Gastroesophageal sphincter (tissue), 4 donors: ENCODE data around the gene LPIN1. TPM values are rescaled to one million over a fixed set of nuclear protein-coding genes. Genes with fewer than 3 reads are reported as not detected.

Source experiments
- ATAC-seq: fragments of 150-250 bp; one replicate; pipeline ENCODE4 v1.9.1; 2016; ENCODE audit warnings: mild to moderate bottlenecking, moderate library complexity
- H3K27ac ChIP-seq, 4 donors: fragments of 200-600 bp; sonication (generic) in 3 of 4; 1 replicate in 3 of 4; 2 replicates in 1 of 4; pipeline ENCODE4 v1.5.1; 2016 to 2019
- H3K27me3 ChIP-seq: fragments of 200-600 bp; sonication (generic); one replicate; pipeline ENCODE4 v1.5.1; 2019
- H3K36me3 ChIP-seq, 2 donors: fragments of 200-600 bp; sonication (generic); one replicate each; pipeline ENCODE4 v1.5.1; 2019; ENCODE audit warnings: control low read depth in 1 of 2
- H3K4me1 ChIP-seq, 3 donors: fragments of 200-600 bp; sonication (generic); 1 replicate in 2 of 3; 2 replicates in 1 of 3; pipeline ENCODE4 v1.5.1; 2016 to 2019; ENCODE audit warnings: control low read depth in 2 of 3
- H3K4me3 ChIP-seq, 2 donors: fragments of 200-600 bp; sonication (generic); one replicate each; pipeline ENCODE4 v1.5.1; 2019; ENCODE audit warnings: mild to moderate bottlenecking in 1 of 2, moderate library complexity in 1 of 2
- H3K9me3 ChIP-seq, 3 donors: fragments of 200-600 bp; sonication (generic); one replicate each; pipeline ENCODE4 v1.5.1; 2017 to 2019; ENCODE audit warnings: control low read depth in 2 of 3
- CTCF ChIP-seq, 4 experiments: fragments of 200-600 bp in 2 of 4; fragments of 450-650 bp in 2 of 4; sonication (generic) in 1 of 4; IDR thresholded peaks; one replicate each; pipeline ENCODE4 v1.5.1; 2017 to 2019; ENCODE audit warnings: antibody characterized with exemption in 4 of 4, mild to moderate bottlenecking in 2 of 4, moderate library complexity in 2 of 4
- EP300 ChIP-seq: sonication (generic); formaldehyde crosslinking; IDR thresholded peaks from one replicate; pipeline ENCODE4 v1.6.1; 2017; ENCODE audit warnings: antibody characterized with exemption, mild to moderate bottlenecking
- POLR2A ChIP-seq, 2 donors: fragments of 450-650 bp; IDR thresholded peaks; one replicate each; pipeline ENCODE4 v1.6.1; 2017; ENCODE audit warnings: antibody characterized with exemption in 2 of 2, mild to moderate bottlenecking in 2 of 2, moderate library complexity in 1 of 2
- POLR2AphosphoS5 ChIP-seq: sonication (generic); formaldehyde crosslinking; IDR thresholded peaks from one replicate; pipeline ENCODE4 v1.6.1; 2017; ENCODE audit warnings: antibody characterized with exemption
- WGBS, 2 donors: methylation state at CpG; one replicate each; pipeline ENCODE4 v1.1.5; 2018; ENCODE audit warnings: low coverage in 1 of 2; 5-methylcytosine and 5-hydroxymethylcytosine counted together
- total RNA-seq, 4 donors: library from RNA; depleted of rRNA; stranded (reverse); fragments of >200 nt; gene quantifications; one replicate each; pipeline ENCODE4 v1.1.0, GENCODE V29; 2016

The LPIN1 gene
- total RNA-seq, 4 donors from 2014 or later, result 47.3 to 70.1 (median 50.0) TPM

- no peak overlapping the region for H3K27ac ChIP-seq
- H3K9me3 ChIP-seq, result no peaks in the 10 kb centered on the region
- peaks cover 4 to 69% of the 10 kb centered on the region in 2 donors for H3K36me3 ChIP-seq
- no peak overlapping the region for H3K4me3 ChIP-seq
- ATAC-seq, result no peak
- peaks cover 0 to 9% (median 1%) of the 10 kb centered on the region in 3 donors for H3K4me1 ChIP-seq
- WGBS, 2 donors, result 75 to 86% methylated on average over 7 of the region's 7 CpGs
- no peaks in the 10 kb centered on the region for H3K27me3 ChIP-seq
- TF ChIP-seq POLR2A (IDR thresholded peaks at IDR 0.05) (no peak), POLR2AphosphoS5 (no peak), EP300 (no peak), CTCF (IDR thresholded peaks at IDR 0.05) (no peak)
These were observed 27.5 kb downstream of the LPIN1 start for GRCh38 chr2:11773747-11774525.

- Histone ChIP-seq H3K4me3 (no peak overlapping the region), H3K27me3 (no peaks in the 10 kb centered on the region), H3K9me3 (no peaks in the 10 kb centered on the region), H3K36me3 (peaks cover 4 to 65% of the 10 kb centered on the region in 2 donors), H3K27ac (no peak overlapping the region), H3K4me1 (peaks cover 0 to 15% (median 6%) of the 10 kb centered on the region in 3 donors)
- no peak for ATAC-seq
- TF ChIP-seq POLR2A (IDR thresholded peaks at IDR 0.05), result no peak
- no peak for TF ChIP-seq CTCF (IDR thresholded peaks at IDR 0.05)
- no peak for TF ChIP-seq POLR2AphosphoS5
- TF ChIP-seq EP300, result no peak
- 82 to 88% methylated on average over 2 to 6 of the region's 7 CpGs for WGBS, 2 donors
These were observed 28.2 kb downstream of the LPIN1 start for GRCh38 chr2:11774600-11774999.

- Histone ChIP-seq H3K4me3 (no peak overlapping the region), H3K27ac (no peak overlapping the region), H3K27me3 (no peaks in the 10 kb centered on the region), H3K9me3 (no peaks in the 10 kb centered on the region), H3K36me3 (peaks cover 4 to 65% of the 10 kb centered on the region in 2 donors), H3K4me1 (peaks cover 0 to 15% (median 6%) of the 10 kb centered on the region in 3 donors)
- WGBS, 2 donors, result 48 to 49% methylated on average over 4 of the region's 4 CpGs
- ATAC-seq, result no peak
- no peak for TF ChIP-seq POLR2A (IDR thresholded peaks at IDR 0.05)
- TF ChIP-seq EP300, result no peak
- TF ChIP-seq CTCF (IDR thresholded peaks at IDR 0.05), result no peak
- no peak for TF ChIP-seq POLR2AphosphoS5
These were observed 29.0 kb downstream of the LPIN1 start for GRCh38 chr2:11775384-11775783.

GRCh38 chr2:11777066-11777782 lies 30.8 kb downstream of the LPIN1 start:
- Histone ChIP-seq H3K27ac (no peak overlapping the region), H3K36me3 (peaks cover 4 to 65% of the 10 kb centered on the region in 2 donors), H3K4me1 (peaks cover 0 to 12% (median 6%) of the 10 kb centered on the region in 3 donors), H3K9me3 (no peaks in the 10 kb centered on the region), H3K27me3 (no peaks in the 10 kb centered on the region), H3K4me3 (no peak overlapping the region)
- 64 to 87% methylated on average over 10 to 18 of the region's 24 CpGs for WGBS, 2 donors
- ATAC-seq, result no peak
- TF ChIP-seq POLR2AphosphoS5 (peak; percentile 8), POLR2A (IDR thresholded peaks at IDR 0.05) (no peak)

GRCh38 chr2:11777886-11778415 lies 31.5 kb downstream of the LPIN1 start:
- H3K9me3 ChIP-seq, result no peaks in the 10 kb centered on the region
- WGBS, 2 donors, result 88 to 100% methylated on average over 1 to 6 of the region's 13 CpGs
- peaks cover 4 to 69% of the 10 kb centered on the region in 2 donors for H3K36me3 ChIP-seq
- no peak for ATAC-seq
- TF ChIP-seq POLR2A (IDR thresholded peaks at IDR 0.05) (no peak), POLR2AphosphoS5 (no peak), EP300 (no peak), CTCF (IDR thresholded peaks at IDR 0.05) (no peak)
- H3K4me3 ChIP-seq, result no peak overlapping the region
- H3K27me3 ChIP-seq, result no peaks in the 10 kb centered on the region
- peaks cover 0 to 11% (median 6%) of the 10 kb centered on the region in 3 donors for H3K4me1 ChIP-seq
- H3K27ac ChIP-seq, result no peak overlapping the region
